ENCODE measurements around the gene TLDC2.
"Not testable (repeated sequence)": the region's sequence is repeated elsewhere in the genome, so short reads cannot be mapped to it uniquely, and the experiment has no call there.

TLDC2 gene

DNA sequence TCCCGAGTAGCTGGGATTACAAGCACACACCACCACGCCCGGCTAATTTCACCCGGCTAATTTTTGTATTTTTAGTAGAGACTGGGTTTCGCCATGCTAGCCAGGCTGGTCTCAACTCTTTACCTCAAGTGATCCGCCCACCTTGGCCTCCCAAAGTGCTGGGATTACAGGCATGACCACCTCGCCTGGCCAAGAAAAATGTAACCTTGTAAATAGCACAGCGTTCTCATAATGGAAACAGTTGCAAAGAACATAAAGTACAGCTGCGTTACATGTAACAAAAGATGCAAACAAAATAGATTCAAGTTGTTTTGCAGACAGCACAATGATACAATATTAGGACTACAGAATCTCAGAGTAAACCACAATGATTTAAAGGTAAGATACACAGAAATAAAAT, 14.6 kb downstream of the TLDC2 start:
- H3K36me3 ChIP-seq (ENCODE audit: control insufficient read depth in 1 of 2, insufficient read depth in 2 of 2, low read length in 2 of 2): peaks cover 45 to 51% of the 10 kb centered on the region in 2 donors
- no peak overlapping the region for H3K4me3 ChIP-seq (ENCODE audit: low read depth in 1 of 2, low read length in 2 of 2)
- no peaks in the 10 kb centered on the region for H3K9me3 ChIP-seq (ENCODE audit: control insufficient read depth in 1 of 2, low read length in 2 of 2)
- H3K4me1 ChIP-seq (ENCODE audit: control insufficient read depth in 1 of 2, insufficient read depth in 2 of 2, low read length in 2 of 2): peaks cover 0 to 7% of the 10 kb centered on the region in 2 donors
- no peaks in the 10 kb centered on the region for H3K27me3 ChIP-seq (ENCODE audit: low read depth, low read length)
- no peak overlapping the region for H3K27ac ChIP-seq (ENCODE audit: low read length)

- no peak overlapping the region for H3K4me3 ChIP-seq (ENCODE audit: low read depth in 1 of 2, low read length in 2 of 2)
- H3K9me3 ChIP-seq (ENCODE audit: control insufficient read depth in 1 of 2, low read length in 2 of 2): no peaks in the 10 kb centered on the region
- H3K36me3 ChIP-seq (ENCODE audit: control insufficient read depth in 1 of 2, insufficient read depth in 2 of 2, low read length in 2 of 2): peaks cover 51 to 54% of the 10 kb centered on the region in 2 donors
- peaks cover 0 to 7% of the 10 kb centered on the region in 2 donors for H3K4me1 ChIP-seq (ENCODE audit: control insufficient read depth in 1 of 2, insufficient read depth in 2 of 2, low read length in 2 of 2)
- no peak overlapping the region for H3K27ac ChIP-seq (ENCODE audit: low read length)
- no peaks in the 10 kb centered on the region for H3K27me3 ChIP-seq (ENCODE audit: low read depth, low read length)
These were observed 15.3 kb downstream of the TLDC2 start for GRCh38 chr20:36891211-36891610.

DNA sequence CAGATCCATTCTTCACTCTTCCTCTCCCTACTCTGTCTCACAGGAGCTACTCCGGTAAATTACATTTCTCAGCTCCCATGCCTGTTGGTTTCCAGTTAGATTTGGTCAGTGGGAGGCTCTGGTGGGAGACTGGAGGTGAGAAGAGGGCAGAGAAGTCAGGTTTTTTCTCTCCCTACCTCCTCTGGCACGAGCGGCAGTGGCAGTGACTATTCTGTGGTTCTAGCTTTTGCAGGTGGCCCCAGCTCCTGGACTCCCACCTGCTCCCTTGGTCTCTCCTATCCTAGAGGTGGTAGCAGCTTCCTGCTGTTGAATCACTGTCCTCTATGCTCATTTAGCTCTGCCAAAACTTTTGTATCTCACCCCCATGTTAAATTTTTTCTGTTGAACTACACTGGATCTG, 17.9 kb downstream of the TLDC2 start:
- no peaks in the 10 kb centered on the region for H3K27me3 ChIP-seq (ENCODE audit: low read depth, low read length)
- H3K9me3 ChIP-seq (ENCODE audit: control insufficient read depth in 1 of 2, low read length in 2 of 2): no peaks in the 10 kb centered on the region
- H3K36me3 ChIP-seq (ENCODE audit: control insufficient read depth in 1 of 2, insufficient read depth in 2 of 2, low read length in 2 of 2): peaks cover 70 to 74% of the 10 kb centered on the region in 2 donors
- no peak overlapping the region for H3K4me3 ChIP-seq (ENCODE audit: low read depth in 1 of 2, low read length in 2 of 2)
- no peak overlapping the region for H3K27ac ChIP-seq (ENCODE audit: low read length)
- H3K4me1 ChIP-seq (ENCODE audit: control insufficient read depth in 1 of 2, insufficient read depth in 2 of 2, low read length in 2 of 2): no peaks in the 10 kb centered on the region

DNA sequence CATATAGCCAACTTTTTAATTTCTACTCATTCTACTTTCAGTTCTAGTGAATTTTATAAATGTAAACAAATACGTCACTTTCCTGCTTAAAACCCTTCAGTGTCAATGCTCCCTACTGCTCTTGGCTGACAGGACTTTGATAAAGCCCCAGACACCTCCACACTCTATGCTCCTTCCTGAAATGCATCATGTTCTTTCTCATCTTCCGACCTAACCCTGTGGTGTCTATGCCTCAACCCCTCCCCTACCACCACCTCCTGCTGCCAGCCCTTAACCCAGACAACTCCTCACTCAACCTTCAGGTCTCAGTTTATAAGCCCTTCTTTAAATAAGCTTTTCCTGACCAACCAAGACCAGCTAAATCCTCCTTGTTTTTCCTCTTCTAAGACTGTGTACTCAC, 19.1 kb downstream of the TLDC2 start:
- no peak overlapping the region for H3K4me3 ChIP-seq (ENCODE audit: low read depth in 1 of 2, low read length in 2 of 2)
- no peak overlapping the region for H3K27ac ChIP-seq (ENCODE audit: low read length)
- H3K9me3 ChIP-seq (ENCODE audit: control insufficient read depth in 1 of 2, low read length in 2 of 2): no peaks in the 10 kb centered on the region
- peaks cover 73 to 74% of the 10 kb centered on the region in 2 donors for H3K36me3 ChIP-seq (ENCODE audit: control insufficient read depth in 1 of 2, insufficient read depth in 2 of 2, low read length in 2 of 2)
- H3K27me3 ChIP-seq (ENCODE audit: low read depth, low read length): no peaks in the 10 kb centered on the region
- no peaks in the 10 kb centered on the region for H3K4me1 ChIP-seq (ENCODE audit: control insufficient read depth in 1 of 2, insufficient read depth in 2 of 2, low read length in 2 of 2)

GRCh38 chr20:36904690-36905089, 28.8 kb downstream of the TLDC2 start:
- Histone ChIP-seq H3K27ac (ENCODE audit: low read length) (no peak overlapping the region), H3K4me1 (ENCODE audit: control insufficient read depth in 1 of 2, insufficient read depth in 2 of 2, low read length in 2 of 2) (no peaks in the 10 kb centered on the region), H3K27me3 (ENCODE audit: low read depth, low read length) (no peaks in the 10 kb centered on the region), H3K4me3 (ENCODE audit: low read depth in 1 of 2, low read length in 2 of 2) (no peak overlapping the region), H3K9me3 (ENCODE audit: control insufficient read depth in 1 of 2, low read length in 2 of 2) (no peaks in the 10 kb centered on the region), H3K36me3 (ENCODE audit: control insufficient read depth in 1 of 2, insufficient read depth in 2 of 2, low read length in 2 of 2) (peaks cover 30 to 53% of the 10 kb centered on the region in 2 donors)

DNA sequence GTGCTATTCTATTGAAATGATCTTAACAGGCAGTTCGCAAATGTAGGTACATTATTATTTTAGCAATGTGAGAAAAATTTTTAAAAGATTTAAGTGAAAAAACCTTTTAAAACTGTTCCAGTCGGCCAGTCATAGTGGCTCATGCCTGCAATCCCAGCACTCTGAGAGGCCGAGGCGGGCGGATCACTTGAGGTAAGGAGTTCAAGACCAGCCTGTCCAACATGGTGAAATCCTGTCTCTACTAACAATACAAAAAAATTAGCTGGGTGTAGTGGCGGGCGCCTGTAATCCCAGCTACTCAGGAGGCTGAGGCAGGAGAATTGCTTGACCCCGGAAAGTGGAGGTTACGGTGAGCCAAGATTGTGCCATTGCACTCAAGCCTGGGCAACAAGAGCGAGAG, 29.6 kb downstream of the TLDC2 start:
- H3K4me3 ChIP-seq (ENCODE audit: low read depth in 1 of 2, low read length in 2 of 2); H3K9me3 ChIP-seq (ENCODE audit: control insufficient read depth in 1 of 2, low read length in 2 of 2); H3K27ac ChIP-seq (ENCODE audit: low read length); H3K4me1 ChIP-seq (ENCODE audit: control insufficient read depth in 1 of 2, insufficient read depth in 2 of 2, low read length in 2 of 2); H3K27me3 ChIP-seq (ENCODE audit: low read depth, low read length): not testable (repeated sequence)
- H3K36me3 ChIP-seq (ENCODE audit: control insufficient read depth in 1 of 2, insufficient read depth in 2 of 2, low read length in 2 of 2): peaks cover 30 to 53% of the 10 kb centered on the region in 2 donors

DNA sequence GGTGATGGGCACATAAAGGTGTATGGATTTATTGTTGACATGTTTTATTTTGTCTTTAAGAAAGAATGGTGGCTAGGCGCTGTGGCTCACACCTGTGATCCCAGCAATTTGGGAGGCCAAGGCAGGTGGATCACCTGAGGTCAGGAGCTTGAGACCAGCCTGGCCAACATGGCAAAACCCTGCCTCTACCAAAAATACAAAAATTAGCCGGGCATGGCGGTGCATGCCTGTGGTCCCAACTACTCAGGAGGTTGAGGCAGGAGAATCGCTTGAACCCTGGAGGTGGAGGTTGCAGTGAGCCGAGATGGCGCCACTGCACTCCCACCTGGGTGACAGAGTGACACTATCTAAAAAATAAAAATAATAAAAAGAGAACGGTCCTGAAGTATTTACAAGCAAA, 30.1 kb downstream of the TLDC2 start:
- H3K36me3 ChIP-seq (ENCODE audit: control insufficient read depth in 1 of 2, insufficient read depth in 2 of 2, low read length in 2 of 2): peaks cover 30 to 52% of the 10 kb centered on the region in 2 donors
- not testable (repeated sequence) for H3K4me3 ChIP-seq (ENCODE audit: low read depth in 1 of 2, low read length in 2 of 2); H3K9me3 ChIP-seq (ENCODE audit: control insufficient read depth in 1 of 2, low read length in 2 of 2); H3K27ac ChIP-seq (ENCODE audit: low read length); H3K4me1 ChIP-seq (ENCODE audit: control insufficient read depth in 1 of 2, insufficient read depth in 2 of 2, low read length in 2 of 2); H3K27me3 ChIP-seq (ENCODE audit: low read depth, low read length)

- Histone ChIP-seq H3K27me3 (ENCODE audit: low read depth, low read length) (no peaks in the 10 kb centered on the region), H3K27ac (ENCODE audit: low read length) (no peak overlapping the region), H3K9me3 (ENCODE audit: control insufficient read depth in 1 of 2, low read length in 2 of 2) (no peaks in the 10 kb centered on the region), H3K36me3 (ENCODE audit: control insufficient read depth in 1 of 2, insufficient read depth in 2 of 2, low read length in 2 of 2) (peaks cover 33 to 45% of the 10 kb centered on the region in 2 donors), H3K4me3 (ENCODE audit: low read depth in 1 of 2, low read length in 2 of 2) (no peak overlapping the region), H3K4me1 (ENCODE audit: control insufficient read depth in 1 of 2, insufficient read depth in 2 of 2, low read length in 2 of 2) (no peaks in the 10 kb centered on the region)
These were observed 32.7 kb downstream of the TLDC2 start for GRCh38 chr20:36908603-36909002.

- no peaks in the 10 kb centered on the region for H3K4me1 ChIP-seq (ENCODE audit: control insufficient read depth in 1 of 2, insufficient read depth in 2 of 2, low read length in 2 of 2)
- H3K36me3 ChIP-seq (ENCODE audit: control insufficient read depth in 1 of 2, insufficient read depth in 2 of 2, low read length in 2 of 2): peaks cover 36 to 60% of the 10 kb centered on the region in 2 donors
- H3K9me3 ChIP-seq (ENCODE audit: control insufficient read depth in 1 of 2, low read length in 2 of 2): no peaks in the 10 kb centered on the region
- no peaks in the 10 kb centered on the region for H3K27me3 ChIP-seq (ENCODE audit: low read depth, low read length)
- no peak overlapping the region for H3K4me3 ChIP-seq (ENCODE audit: low read depth in 1 of 2, low read length in 2 of 2)
- H3K27ac ChIP-seq (ENCODE audit: low read length): no peak overlapping the region
These were observed 40.3 kb downstream of the TLDC2 start for GRCh38 chr20:36916199-36916598.

DNA sequence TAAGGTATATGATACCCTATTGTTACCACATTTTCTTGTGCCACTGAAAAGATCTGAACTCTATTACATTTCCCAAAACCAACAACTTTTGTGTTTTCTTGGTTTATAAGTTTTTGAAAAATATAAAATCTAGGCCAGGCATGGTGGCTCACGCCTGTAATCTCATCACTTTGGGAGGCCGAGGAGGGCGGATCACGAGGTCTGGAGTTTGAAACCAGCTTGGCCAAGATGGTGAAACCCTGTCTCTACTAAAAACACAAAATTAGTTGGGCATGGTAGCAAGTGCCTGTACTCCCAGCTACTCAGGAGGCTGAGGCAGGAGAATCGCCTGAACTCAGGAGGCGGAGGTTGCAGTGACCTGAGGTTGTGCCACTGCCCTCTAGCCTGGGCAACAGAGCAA, 41.3 kb downstream of the TLDC2 start:
- Histone ChIP-seq H3K9me3 (ENCODE audit: control insufficient read depth in 1 of 2, low read length in 2 of 2) (no peaks in the 10 kb centered on the region), H3K27ac (ENCODE audit: low read length) (no peak overlapping the region), H3K4me3 (ENCODE audit: low read depth in 1 of 2, low read length in 2 of 2) (no peak overlapping the region), H3K36me3 (ENCODE audit: control insufficient read depth in 1 of 2, insufficient read depth in 2 of 2, low read length in 2 of 2) (peaks cover 26 to 52% of the 10 kb centered on the region in 2 donors), H3K4me1 (ENCODE audit: control insufficient read depth in 1 of 2, insufficient read depth in 2 of 2, low read length in 2 of 2) (no peaks in the 10 kb centered on the region), H3K27me3 (ENCODE audit: low read depth, low read length) (no peaks in the 10 kb centered on the region)

DNA sequence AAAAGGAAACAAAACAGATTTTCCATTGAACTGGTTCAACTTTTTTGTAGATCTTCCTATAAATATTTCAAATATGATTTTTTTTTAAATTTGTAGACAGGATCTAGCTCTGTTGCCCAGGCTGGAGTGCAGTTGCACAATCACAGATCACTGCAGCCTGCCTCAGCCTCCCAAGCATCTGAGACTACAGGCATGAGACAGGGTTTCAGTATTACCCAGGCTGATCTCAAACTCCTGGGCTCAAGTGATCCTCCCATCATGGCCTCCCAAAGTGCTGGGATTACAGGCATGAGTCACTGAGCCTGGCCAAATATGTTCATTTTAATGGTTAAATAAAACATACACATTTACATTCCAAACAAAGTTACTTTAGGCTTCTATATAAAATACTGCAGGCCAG, 42.0 kb downstream of the TLDC2 start:
- no peaks in the 10 kb centered on the region for H3K27me3 ChIP-seq (ENCODE audit: low read depth, low read length)

DNA sequence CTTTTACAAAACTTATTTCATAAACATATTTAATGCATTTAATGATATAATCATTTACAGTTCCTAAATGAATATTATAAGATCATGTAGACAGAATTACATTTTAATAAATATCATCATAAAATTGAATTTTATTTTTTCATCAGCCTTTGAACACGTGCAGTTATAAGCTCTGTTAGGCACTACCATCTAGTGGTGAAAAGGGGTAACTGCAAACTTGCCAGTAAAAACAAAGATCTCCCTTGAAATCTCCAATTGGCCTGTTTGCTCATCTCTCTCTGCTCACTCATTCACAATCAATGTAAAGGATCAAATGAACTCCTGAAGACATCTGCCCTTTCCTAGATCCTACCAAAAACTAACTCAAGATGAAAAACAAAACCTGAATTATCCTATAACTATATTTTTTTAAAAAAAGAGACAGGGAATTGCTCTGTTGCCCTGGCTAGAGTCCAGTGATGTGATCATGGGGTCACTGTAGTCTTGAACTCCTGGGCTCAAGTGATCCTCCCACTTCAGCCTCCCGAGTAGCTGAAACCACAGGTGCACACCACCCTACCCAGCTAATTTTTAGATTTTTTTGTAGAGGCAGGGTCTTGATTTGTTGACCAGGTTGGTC, 43.9 kb downstream of the TLDC2 start:
- Histone ChIP-seq H3K27me3 (ENCODE audit: low read depth, low read length) (no peaks in the 10 kb centered on the region), H3K27ac (ENCODE audit: low read length) (no peak overlapping the region), H3K36me3 (ENCODE audit: control insufficient read depth in 1 of 2, insufficient read depth in 2 of 2, low read length in 2 of 2) (peaks cover 30 to 46% of the 10 kb centered on the region in 2 donors)

More for the DNA sequence above, 42.0 kb downstream of the TLDC2 start:
- Histone ChIP-seq H3K36me3 (ENCODE audit: control insufficient read depth in 1 of 2, insufficient read depth in 2 of 2, low read length in 2 of 2) (peaks cover 23 to 50% of the 10 kb centered on the region in 2 donors), H3K4me1 (ENCODE audit: control insufficient read depth in 1 of 2, insufficient read depth in 2 of 2, low read length in 2 of 2) (no peaks in the 10 kb centered on the region), H3K9me3 (ENCODE audit: control insufficient read depth in 1 of 2, low read length in 2 of 2) (no peaks in the 10 kb centered on the region), H3K27ac (ENCODE audit: low read length) (no peak overlapping the region), H3K4me3 (ENCODE audit: low read depth in 1 of 2, low read length in 2 of 2) (no peak overlapping the region)

More for the DNA sequence above, 43.9 kb downstream of the TLDC2 start:
- Histone ChIP-seq H3K4me3 (ENCODE audit: low read depth in 1 of 2, low read length in 2 of 2) (no peak overlapping the region), H3K9me3 (ENCODE audit: control insufficient read depth in 1 of 2, low read length in 2 of 2) (no peaks in the 10 kb centered on the region), H3K4me1 (ENCODE audit: control insufficient read depth in 1 of 2, insufficient read depth in 2 of 2, low read length in 2 of 2) (no peaks in the 10 kb centered on the region)

Measured in muscle layer of duodenum (tissue), 2 donors.